ENCODE data around the gene TBX1. TPM values are rescaled to one million over a fixed set of nuclear protein-coding genes. Genes with fewer than 3 reads are reported as not detected.
A peak's percentile ranks its signal among the peaks of the same experiment; 100 is the strongest.

Gene TBX1
- total RNA-seq, 3 donors from 2014 or later: 0.96 to 9.2 (median 2.9) TPM

DNA sequence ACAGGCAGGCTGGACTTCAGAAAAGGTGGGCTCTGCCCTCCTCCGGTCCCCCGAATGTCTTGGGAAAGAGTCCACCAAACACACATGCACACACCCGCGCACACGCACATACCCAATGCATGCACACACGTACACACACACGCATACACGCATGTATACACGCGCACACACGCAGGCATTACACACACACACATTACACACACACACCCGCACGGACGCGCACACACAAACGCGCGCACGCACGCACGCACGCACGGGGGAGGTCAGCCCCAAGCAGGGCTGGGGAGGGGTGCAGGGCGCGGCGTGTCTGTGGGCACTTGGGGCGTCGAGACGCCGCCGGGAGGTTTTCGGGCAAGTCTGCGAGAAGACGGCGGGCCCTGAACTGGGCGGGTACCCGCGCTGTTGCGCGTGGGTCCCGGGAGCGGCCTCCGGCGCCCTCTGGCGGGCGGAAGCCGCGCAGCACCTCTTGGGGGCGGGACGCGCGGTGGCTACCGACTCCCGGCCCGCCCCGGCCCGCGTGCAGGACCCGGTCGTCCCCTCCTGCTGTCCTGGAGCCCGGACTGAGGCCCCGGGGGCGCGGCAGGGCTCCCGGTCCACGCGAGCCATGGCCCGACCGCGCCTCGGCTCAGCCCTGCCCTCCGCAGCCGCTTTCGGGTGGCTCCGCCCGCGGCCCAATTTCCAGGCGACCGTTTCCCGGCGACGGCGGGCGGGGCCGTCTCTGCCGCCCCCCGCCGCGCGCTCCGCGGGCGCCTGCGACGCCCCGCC lies 42.7 kb upstream of the TBX1 start:
- no peaks in the 10 kb centered on the region for H3K36me3 ChIP-seq
- DNase-seq (ENCODE audit: low spot score in 2 of 2): peak; percentile 49 to 72
- no peaks in the 10 kb centered on the region for H3K9me3 ChIP-seq
- peaks cover 9 to 12% of the 10 kb centered on the region in 2 donors for H3K4me1 ChIP-seq
- intact Hi-C loops (cut with DNase I; ENCODE audit: low total_unique reads): no loop called here
- H3K27me3 ChIP-seq: peaks cover 0 to 2% of the 10 kb centered on the region in 2 donors
- peak overlapping the region; percentile 49 to 72 (median 68) for H3K4me3 ChIP-seq
- TF ChIP-seq POLR2AphosphoS5 (IDR thresholded peaks at IDR 0.05): no peak
- TF ChIP-seq, protein P1, sequence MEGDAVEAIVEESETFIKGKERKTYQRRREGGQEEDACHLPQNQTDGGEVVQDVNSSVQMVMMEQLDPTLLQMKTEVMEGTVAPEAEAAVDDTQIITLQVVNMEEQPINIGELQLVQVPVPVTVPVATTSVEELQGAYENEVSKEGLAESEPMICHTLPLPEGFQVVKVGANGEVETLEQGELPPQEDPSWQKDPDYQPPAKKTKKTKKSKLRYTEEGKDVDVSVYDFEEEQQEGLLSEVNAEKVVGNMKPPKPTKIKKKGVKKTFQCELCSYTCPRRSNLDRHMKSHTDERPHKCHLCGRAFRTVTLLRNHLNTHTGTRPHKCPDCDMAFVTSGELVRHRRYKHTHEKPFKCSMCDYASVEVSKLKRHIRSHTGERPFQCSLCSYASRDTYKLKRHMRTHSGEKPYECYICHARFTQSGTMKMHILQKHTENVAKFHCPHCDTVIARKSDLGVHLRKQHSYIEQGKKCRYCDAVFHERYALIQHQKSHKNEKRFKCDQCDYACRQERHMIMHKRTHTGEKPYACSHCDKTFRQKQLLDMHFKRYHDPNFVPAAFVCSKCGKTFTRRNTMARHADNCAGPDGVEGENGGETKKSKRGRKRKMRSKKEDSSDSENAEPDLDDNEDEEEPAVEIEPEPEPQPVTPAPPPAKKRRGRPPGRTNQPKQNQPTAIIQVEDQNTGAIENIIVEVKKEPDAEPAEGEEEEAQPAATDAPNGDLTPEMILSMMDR (IDR thresholded peaks at IDR 0.05): peak; percentile 54 to 95 (median 72)
- no peak for TF ChIP-seq POLR2A (IDR thresholded peaks at IDR 0.05)
- H3K27ac ChIP-seq: peak overlapping the region; percentile 50 to 70

DNA sequence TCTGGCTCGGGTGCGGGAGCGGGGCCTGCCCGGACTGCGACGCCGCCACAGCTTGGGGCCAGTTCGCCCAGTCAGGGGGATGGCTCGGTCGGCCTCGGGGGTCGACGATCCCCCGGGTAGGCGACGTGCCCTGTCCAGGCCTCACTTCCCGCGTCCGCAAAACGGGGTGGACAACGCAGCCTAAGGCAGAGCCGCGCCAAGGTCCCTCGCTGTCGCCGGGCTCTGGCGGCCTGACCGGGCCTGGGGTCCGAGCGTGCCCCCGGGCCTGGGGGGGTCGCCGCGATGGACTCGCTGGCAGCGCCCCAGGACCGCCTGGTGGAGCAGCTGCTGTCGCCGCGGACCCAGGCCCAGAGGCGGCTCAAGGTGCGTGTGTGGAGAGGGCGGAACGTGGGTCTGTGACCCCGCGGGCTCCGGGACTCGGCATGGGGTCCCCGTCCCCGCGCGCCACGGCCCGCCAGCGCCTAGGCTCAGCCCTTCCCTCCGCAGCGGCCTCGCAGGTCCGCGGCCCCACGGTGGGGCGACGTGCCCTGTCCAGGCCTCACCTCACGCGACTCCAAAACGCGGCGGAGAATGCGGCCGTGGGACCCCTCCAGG lies 42.0 kb upstream of the TBX1 start:
- no peaks in the 10 kb centered on the region for H3K9me3 ChIP-seq
- H3K4me1 ChIP-seq: peaks cover 9 to 12% of the 10 kb centered on the region in 2 donors
- H3K27me3 ChIP-seq: peaks cover 0 to 2% of the 10 kb centered on the region in 2 donors
- no peak for DNase-seq (ENCODE audit: low spot score in 2 of 2)
- TF ChIP-seq, protein P1 (IDR thresholded peaks at IDR 0.05): no peak
- TF ChIP-seq POLR2AphosphoS5 (IDR thresholded peaks at IDR 0.05) (no peak), POLR2A (IDR thresholded peaks at IDR 0.05) (no peak)
- peak overlapping the region; percentile 49 to 72 (median 68) for H3K4me3 ChIP-seq
- peak overlapping the region; percentile 50 to 70 for H3K27ac ChIP-seq
- intact Hi-C loops (cut with DNase I; ENCODE audit: low total_unique reads): no loop called here
- no peaks in the 10 kb centered on the region for H3K36me3 ChIP-seq

DNA sequence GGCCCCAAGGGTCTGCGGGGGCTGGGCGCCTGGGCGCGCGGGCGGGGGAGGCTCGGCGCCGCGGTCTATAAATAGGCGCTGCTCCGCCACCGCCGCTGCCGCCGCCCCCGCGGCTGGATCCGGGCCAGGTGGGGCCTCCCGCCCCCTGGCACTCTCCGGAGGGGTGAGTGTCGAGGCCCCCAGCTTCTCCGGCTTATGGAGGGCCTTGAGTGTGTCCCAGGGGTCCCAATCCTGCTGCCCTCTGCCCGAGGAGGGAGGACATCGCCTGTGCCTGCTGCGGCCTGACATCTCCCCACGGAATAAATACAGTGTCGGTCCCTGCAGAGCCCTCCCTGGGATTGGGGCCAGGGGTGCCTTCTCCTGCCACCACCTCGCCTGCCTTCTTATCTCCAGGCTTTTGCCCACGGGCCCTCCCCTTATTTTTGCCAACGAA lies 41.5 kb upstream of the TBX1 start:
- H3K9me3 ChIP-seq: no peaks in the 10 kb centered on the region
- H3K4me3 ChIP-seq: peak overlapping the region; percentile 49 to 72 (median 68)
- H3K27me3 ChIP-seq: peaks cover 0 to 2% of the 10 kb centered on the region in 2 donors
- no peak for DNase-seq (ENCODE audit: low spot score in 2 of 2)
- H3K27ac ChIP-seq: peak overlapping the region; percentile 50 to 70
- intact Hi-C loops (cut with DNase I; ENCODE audit: low total_unique reads): no loop called here
- peaks cover 9 to 12% of the 10 kb centered on the region in 2 donors for H3K4me1 ChIP-seq
- H3K36me3 ChIP-seq: no peaks in the 10 kb centered on the region
- TF ChIP-seq POLR2A (IDR thresholded peaks at IDR 0.05): no peak
- TF ChIP-seq, protein P1 (IDR thresholded peaks at IDR 0.05): no peak
- TF ChIP-seq POLR2AphosphoS5 (IDR thresholded peaks at IDR 0.05): no peak

DNA sequence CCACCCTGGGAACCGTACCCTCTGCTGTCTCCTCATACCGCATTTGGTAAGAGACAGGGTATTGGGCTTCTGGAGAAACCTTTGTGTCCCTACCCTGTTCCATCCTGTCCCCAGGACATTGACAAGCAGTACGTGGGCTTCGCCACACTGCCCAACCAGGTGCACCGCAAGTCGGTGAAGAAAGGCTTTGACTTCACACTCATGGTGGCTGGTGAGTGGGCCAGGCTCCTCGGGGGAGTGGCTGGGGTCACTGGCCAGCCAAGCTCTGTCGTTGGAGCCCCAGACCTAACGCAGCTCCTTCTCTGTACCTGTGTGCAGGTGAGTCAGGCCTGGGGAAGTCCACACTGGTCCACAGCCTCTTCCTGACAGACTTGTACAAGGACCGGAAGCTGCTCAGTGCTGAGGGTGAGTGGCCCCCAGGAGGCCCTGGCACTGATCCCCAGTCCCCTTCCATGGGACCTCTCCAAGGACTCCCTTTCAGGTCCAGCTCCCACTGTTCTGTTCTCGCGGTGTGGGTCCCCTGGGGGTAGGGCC lies 41.0 kb upstream of the TBX1 start:
- intact Hi-C loops (cut with DNase I; ENCODE audit: low total_unique reads): no loop called here
- TF ChIP-seq POLR2A (IDR thresholded peaks at IDR 0.05) (no peak), POLR2AphosphoS5 (IDR thresholded peaks at IDR 0.05) (no peak)
- TF ChIP-seq, protein P1 (IDR thresholded peaks at IDR 0.05): no peak
- Histone ChIP-seq H3K27me3 (peaks cover 0 to 2% of the 10 kb centered on the region in 2 donors), H3K9me3 (no peaks in the 10 kb centered on the region), H3K27ac (peak overlapping the region in 1 of 2 donors; percentile 70), H3K36me3 (no peaks in the 10 kb centered on the region), H3K4me3 (peak overlapping the region in 1 of 3 donors; percentile 72), H3K4me1 (peaks cover 9 to 12% of the 10 kb centered on the region in 2 donors)
- no peak for DNase-seq (ENCODE audit: low spot score in 2 of 2)
